Occipital lobe (tissue), 2 donors: Measurements from ENCODE around the gene CXCR5. TPM values are rescaled to one million over a fixed set of nuclear protein-coding genes. Genes with fewer than 3 reads are reported as not detected.

Source experiments
- DNase-seq: peaks from one replicate; lab custom pipeline; 2025; lab: John Stamatoyannopoulos, UW
- total RNA-seq: library from RNA; depleted of rRNA; stranded (reverse); fragments of >200 nt; gene quantifications from one replicate; pipeline ENCODE4 v1.2.3, GENCODE V29; 2014

Gene CXCR5
- total RNA-seq, 1 donor from 2014 or later, result not detected

GRCh38 chr11:118912742-118913410 lies 29.2 kb downstream of the CXCR5 start:
- no peak for DNase-seq

- no peak for DNase-seq
Measured at GRCh38 chr11:118913411-118914125, 29.9 kb downstream of the CXCR5 start.

- DNase-seq, result no peak
Measured at GRCh38 chr11:118914178-118914918, 30.7 kb downstream of the CXCR5 start.

- DNase-seq, result no peak
Measured at GRCh38 chr11:118914987-118915386, 31.3 kb downstream of the CXCR5 start.

GRCh38 chr11:118915396-118915795 lies 31.7 kb downstream of the CXCR5 start:
- no peak for DNase-seq

- no peak for DNase-seq
Measured at GRCh38 chr11:118915941-118916841, 32.5 kb downstream of the CXCR5 start.

- DNase-seq, result no peak
Measured at GRCh38 chr11:118916842-118917388, 33.2 kb downstream of the CXCR5 start.

- no peak for DNase-seq
Measured at GRCh38 chr11:118917481-118918127, 33.9 kb downstream of the CXCR5 start.

GRCh38 chr11:118918128-118918685 lies 34.5 kb downstream of the CXCR5 start:
- DNase-seq, result no peak

- no peak for DNase-seq
Measured at GRCh38 chr11:118918686-118919280, 35.1 kb downstream of the CXCR5 start.

GRCh38 chr11:118921121-118921928 lies 37.6 kb downstream of the CXCR5 start:
- DNase-seq, result no peak

GRCh38 chr11:118921929-118922744 lies 38.4 kb downstream of the CXCR5 start:
- DNase-seq, result no peak

GRCh38 chr11:118922745-118923627 lies 39.3 kb downstream of the CXCR5 start:
- no peak for DNase-seq

GRCh38 chr11:118923721-118924587 lies 40.3 kb downstream of the CXCR5 start:
- DNase-seq, result no peak

- DNase-seq, result no peak
Measured at GRCh38 chr11:118924591-118925585, 41.2 kb downstream of the CXCR5 start.
